NCI-H2227 (cell line): ENCODE results near the gene ZIC5.
A peak's percentile ranks its signal among the peaks of the same experiment; 100 is the strongest.

ENCODE experiments used
- DNase-seq: peaks from one replicate; lab custom pipeline; 2025; ENCODE audit not compliant: unreplicated experiment; lab: John Stamatoyannopoulos, UW

The ZIC5 gene

DNA sequence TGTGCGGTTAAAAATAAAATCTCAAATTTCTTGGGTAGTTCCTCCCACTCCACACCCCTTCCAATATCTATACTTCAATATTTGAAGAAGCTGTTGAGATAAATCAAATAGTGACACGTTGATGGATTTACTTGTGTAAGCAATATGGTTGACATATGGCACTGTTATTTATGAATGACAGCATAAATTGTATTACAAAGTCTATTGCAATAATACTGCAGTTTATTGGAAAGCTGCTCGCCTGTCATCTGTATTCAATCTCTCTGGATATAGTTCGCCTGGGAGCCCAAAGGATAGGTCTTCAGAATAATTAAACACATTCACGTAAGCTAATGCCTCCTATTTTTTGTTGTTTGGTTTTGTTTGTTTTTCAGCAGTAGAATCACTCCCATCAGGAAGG lies 5.0 kb upstream of the ZIC5 start:
- DNase-seq, result no peak

DNA sequence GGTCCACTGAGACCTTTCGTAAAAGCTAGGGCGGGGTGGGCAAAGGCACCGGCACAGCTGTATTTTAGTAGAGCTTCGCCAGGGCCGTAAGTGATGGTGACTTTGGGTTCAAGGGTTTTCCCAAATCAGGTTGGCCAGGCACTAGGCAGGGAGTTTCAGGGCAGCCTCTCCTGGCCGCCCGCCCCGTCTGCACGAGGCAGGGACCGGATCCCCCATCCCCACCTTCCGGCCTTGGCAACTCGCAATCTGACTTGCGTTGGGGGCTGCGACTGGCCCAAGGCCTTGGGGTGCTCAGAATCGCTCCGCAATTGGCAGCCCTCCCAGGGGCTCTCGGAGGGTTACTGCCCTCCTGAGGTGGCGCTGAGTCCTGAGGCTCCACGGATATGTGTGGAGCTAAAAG lies 4.1 kb upstream of the ZIC5 start:
- DNase-seq, result no peak

DNA sequence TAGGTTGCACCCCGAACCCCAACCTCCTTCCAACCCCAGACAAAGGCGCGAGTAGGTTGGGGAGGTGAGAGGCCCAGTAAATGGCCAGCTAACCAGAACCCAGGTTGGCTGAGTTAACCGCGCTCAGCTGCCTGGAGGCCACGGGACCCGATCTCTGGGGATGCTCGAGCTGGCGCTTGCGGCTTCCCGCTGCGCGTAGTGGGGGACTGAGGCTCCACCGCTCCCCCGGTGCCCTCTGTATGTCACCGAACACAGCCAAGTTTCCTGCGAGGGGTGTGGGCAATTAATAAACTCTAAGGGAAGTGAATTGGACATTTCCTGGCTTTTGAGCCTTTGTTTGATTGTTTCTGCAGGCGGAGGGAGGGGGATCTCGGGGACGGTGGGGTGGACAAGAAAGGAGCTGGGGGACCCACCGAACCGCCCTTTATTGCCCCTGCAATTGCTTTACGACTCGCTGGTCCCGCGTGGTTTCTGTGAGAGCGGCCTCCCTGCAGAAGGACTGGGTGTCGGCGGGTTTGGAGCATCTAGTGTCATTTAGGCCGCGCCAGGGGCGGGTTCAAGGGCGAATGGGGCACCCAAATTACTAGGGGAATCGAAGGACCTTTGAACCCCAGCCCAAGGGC lies 3.5 kb upstream of the ZIC5 start:
- DNase-seq, result no peak

DNA sequence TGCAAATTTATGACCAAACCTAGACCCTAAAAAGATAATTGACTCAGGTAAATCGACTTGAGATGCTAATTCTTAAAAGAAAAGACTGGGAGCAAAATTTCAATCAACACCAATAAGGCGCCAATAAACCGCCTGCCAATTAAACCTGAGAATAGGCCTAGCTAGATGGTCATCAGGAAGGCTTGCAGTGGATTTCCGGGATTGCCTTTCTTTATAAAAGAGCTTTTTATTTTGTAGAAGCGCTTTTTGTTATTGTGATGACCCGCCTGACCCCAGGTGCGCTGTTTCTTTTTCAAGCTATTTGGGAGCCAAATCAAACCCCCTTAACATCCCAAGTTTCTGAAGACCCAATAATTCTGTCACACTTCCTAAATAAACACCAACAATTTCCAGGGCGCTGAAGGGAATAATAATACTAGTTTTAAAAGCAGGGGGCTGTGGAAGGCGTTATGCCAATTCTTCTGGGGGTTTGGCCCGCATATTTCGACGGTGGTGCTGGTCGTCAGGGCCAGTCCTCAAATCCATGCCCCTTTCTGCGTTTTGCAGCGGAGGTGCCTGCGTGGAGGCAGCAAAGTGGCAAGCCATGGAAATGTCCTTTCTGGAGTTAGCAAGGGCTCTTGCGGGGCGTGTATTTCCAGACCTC lies 2.9 kb upstream of the ZIC5 start:
- no peak for DNase-seq

DNA sequence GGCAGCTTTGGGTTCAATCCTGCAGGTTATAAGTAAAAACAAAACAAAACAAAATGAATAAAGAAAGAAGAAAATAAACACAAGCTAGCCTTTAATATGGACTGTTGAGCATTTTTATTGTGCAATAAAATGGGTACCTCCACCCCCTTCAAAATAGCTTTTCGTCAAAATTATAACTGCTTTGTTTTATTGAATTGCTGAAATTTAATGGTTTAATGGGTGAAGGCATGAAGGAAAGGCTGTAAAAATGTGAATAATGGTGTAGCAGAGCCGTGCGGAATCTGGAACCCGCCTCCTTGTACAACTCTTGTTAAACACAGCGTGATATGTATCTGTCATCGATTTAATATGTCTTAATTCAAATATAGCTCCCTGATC lies 2.2 kb upstream of the ZIC5 start:
- DNase-seq, result no peak

DNA sequence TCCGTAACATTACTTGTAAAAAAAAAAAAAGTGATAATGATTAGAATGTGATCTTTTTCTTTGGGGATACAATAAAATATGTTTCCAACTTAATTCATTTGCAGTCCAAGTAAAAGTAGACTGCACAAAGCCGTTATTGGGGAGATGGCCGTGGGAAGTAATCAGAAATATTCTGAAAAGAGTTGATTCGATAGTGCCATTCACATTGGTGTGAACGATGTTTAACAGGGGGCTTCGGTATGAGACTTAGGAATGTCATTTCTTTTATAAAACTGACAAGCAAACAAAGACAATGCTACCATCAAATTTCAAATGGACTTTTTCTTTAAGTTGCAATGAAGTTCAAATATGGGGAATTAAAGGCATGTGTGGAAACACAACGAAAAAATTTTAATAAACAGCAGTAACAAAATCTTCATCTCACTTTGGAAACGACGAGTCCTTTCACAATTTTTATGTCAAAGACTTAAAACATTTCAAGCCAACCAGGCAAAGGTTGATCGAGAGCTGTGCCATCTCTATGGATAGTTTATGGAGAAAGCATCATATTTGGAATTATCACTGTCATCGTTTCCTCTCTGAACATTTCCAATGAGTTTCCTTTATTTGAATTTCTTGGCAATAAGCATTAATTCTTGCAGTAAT lies 1.7 kb upstream of the ZIC5 start:
- no peak for DNase-seq

DNA sequence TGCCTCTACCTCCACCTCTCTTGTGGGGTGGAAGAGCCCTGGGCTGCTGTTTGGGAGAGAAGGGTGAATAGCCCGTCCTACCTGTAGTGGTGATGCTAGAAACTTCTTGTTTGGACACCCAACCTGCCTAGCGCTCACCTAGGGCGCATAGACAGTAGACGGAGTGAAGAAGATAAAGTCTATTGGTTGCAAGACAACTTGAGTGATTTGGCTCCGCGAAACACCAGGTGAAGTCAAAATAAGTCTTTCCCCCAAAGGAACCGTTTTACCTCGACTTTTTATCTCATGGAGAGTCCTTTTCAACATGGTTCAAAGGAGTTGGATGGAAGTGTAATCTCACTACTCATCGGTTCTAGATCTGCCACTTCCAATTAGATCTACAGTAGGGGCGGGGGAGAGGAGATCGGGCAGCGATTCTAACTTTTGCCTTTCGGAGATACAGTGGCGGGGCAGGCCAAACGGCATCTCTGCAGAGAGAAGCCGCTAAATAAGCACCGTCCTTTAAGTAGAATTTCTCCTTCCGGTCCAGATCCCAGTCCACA lies 694 bp upstream of the ZIC5 start:
- no peak for DNase-seq

DNA sequence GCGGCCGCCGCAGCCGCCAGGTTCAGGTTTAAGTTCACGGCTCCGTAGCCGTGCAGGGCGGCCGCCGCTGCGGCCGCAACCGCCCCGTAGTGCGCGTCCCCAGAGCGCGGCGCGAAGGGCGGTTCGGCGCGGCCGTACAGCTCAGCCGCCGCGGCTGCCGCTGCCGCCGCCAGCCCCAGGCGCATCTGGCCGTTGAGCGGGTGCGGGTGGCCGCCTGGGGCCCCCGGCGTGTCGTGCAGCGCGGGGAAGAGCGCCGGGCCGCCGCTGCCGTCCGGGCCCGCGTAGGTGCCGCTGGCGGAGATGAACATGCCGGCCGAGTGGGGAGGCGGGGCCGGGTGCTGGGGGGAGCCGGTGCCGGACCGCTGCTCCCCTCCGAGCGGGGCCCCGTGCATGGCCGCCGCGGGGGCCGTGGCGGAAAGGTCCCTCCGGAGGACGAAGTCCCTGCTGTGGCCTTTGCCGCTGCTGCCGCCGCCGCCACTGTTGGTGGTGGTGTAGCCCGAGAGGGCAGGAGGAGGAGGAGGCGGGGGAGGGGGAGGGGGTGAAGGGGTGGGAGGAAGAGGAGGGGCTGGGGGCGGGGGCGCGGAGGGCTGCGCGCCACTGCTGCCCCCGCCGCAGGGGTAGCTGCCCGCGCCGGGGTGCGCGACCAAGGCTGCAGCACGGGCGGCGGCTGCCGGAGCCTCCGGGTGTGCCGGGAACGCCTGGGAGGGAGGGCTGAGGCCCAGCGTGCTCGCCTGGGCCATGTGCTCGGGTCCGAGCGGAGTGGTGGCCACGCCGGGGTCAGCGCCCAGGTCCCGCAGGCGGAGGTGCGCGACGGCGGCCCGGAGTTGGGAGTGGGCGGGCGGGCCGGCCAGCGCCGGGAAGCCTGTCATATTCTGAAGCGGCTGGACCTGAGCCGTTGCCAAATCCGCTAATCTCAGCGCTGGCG lies 654 bp downstream of the ZIC5 start:
- DNase-seq, result peak; percentile 63

DNA sequence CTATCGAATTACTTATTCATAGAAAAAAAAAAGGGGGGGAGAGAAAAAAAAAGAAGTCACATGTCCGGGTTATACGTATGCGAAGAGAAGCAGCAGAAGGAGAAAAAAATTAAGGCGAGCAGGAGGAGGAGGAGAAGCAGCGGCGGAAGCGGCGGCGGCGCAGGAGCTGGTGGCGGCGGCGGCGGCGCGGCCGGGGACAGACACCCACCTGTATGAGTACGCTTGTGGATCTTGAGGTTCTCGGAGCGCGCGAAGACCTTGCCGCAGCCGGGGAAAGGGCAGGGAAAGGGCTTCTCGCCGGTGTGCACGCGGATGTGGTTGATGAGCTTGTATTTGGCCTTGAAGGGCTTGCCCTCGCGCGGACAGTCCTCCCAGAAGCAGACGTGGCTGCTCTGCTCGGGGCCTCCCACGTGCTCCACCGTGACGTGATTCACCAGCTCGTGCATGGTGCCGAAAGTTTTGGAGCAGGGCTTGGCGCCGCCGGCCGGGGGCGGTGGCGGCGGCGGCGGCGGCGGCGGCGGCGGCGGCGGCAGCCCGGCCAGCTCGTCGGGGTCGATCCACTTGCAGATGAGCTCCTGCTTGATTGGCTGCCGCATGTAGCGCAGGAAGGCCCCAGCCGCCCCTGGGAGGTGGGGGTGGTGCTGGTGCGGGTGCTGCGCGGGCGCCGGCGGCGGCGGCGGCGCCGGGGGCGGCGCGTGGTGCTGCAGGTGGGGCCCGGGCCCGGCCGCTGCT lies 1.5 kb downstream of the ZIC5 start:
- peak; percentile 70 for DNase-seq

DNA sequence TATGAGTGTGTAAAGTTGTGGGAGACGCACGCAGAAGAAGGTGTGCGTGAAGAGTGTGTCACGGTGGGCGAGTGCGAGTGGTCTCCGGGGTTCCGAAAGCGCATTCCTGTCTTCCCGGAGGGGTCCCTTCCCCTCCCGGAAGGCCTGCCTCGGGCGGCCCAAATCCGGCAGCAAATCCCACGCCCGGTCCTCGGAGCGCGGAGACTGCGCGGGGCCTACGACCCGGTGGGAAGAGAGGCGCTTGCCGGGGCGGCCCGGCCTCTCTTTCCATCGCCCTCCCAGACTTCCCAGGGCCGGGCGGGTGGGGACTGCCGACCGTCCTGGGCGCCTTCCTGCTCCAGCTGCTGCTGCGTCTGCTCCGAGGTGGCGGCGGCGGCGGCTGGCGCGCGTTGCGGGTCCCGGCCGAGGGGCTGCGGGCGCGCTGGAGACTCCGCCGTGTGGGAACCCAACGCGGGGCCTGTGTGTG lies 2.1 kb downstream of the ZIC5 start:
- DNase-seq, result no peak

DNA sequence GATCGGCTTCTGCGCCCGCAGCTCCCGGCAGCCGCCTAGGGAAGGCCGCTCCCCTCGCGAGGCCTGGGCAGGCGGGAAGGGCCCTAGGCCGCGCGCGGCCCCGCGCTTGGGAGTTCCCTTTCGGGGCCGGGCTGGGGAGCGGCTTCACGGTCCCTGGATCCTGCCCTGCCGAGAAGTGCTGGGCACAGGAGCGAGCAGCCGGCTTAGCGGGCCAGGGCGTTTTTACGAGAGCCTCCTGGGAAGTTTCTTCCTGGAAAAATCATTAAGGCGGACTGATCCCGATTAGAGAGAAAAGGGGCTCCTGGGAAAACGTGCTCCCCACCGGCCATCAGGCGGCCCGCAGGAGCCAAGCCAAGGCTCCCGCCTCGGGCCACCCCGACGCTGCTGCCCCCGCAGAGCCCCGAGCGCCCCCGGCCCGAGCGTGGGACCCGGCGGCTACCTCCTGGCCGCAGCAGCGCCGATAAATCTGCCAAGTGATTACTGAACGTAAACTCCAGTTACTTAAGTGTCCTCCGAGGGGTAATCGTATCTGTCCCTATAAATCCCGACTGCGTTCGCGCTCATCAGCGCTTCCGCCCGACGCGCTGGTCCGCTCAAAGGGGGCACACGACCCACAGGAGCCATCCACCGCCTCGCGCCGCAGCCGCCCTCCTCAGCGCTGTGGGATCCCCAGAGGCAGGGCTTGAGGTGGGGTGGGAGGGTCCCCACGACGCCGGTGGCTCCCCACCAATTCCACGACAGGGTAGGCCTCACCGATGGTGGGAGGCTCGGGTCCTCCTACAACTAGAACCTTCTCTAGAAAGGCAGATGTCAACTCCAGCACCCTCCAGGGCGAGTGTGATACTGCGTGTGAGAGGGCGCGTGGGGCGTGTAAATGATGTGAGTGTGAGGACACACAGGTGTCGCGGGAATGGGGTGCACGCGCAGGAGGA lies 2.8 kb downstream of the ZIC5 start:
- no peak for DNase-seq

DNA sequence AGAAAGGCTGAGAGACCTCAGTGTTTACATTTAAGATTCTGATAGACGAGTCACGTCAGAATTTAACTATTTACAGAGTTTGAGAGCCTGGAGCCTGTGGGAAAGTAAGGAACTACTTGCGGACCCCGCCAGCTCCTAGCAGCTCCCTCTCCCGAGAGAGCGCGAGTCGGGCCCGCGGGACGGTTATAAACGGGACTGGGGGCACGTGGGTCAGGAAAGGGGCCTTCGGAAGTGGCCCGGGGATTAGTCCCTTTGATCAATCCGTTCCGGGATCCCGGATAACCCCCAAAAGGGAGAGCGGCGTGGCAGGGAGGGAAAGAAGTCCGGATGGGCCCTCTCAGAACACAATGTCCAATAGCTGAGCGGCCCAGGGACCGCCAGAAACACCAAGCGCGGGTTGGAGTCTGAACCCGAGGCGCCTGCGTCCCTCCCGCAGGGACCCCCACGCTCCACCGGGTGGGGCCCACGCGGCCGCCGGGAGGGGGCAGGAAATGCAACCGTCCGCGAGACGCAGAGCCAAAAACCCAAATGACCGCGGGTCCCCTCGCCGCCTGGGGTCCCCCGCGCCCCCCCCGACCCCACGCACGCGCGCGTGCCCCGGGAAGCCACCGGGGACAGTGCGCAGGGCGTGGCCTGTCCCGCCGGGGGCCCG lies 3.6 kb downstream of the ZIC5 start:
- no peak for DNase-seq

DNA sequence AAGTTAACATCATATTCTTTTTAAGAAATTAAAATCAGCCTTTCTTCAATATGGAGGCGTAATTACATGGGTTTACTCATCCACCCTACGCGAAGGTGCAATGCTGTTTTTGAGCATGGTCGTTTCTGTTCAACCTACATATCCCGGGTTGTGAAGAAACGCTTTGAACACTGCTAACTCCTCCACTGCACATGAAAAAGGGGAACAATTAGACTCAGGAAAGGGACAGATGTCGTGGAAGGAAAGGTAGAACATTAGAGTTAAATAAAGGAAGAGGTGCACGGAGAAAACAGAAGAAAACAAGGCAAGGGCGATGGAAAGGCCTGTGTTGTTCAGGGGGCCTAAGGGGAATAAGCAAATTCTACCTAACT lies 4.1 kb downstream of the ZIC5 start:
- no peak for DNase-seq

DNA sequence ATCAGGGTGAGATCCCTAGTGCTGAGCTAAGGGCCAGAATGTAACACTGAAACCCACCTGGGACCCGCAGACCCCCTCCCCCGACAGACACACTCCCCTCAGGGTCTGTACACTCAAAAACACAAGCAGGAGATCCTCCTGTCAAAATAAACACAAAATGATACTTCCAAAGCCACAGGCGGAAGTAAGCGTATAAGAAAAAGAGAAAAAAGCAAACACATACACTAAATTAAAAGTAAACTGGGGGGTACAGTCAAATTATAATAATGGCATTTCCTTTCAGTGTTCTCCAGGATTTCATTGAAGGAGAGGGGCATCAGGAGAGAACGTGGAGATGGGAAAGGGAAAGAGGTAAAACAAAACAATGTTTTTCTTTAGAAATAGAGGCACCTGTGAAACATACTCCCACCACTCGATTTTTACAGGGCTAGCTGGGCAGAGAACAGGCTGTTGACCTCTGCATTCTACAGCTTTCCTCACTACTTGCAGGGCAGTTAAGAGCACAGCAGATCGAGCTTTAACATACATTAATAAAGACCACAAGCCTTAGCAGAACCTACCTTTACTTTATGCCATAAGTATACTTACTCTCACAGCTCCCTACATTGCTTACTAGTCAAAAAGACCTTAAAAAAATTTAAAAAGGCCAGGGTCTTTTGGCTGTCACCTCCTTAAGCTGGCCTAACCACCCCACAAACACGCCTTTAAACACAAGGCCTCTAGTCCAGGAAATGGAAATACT lies 5.3 kb downstream of the ZIC5 start:
- no peak for DNase-seq

DNA sequence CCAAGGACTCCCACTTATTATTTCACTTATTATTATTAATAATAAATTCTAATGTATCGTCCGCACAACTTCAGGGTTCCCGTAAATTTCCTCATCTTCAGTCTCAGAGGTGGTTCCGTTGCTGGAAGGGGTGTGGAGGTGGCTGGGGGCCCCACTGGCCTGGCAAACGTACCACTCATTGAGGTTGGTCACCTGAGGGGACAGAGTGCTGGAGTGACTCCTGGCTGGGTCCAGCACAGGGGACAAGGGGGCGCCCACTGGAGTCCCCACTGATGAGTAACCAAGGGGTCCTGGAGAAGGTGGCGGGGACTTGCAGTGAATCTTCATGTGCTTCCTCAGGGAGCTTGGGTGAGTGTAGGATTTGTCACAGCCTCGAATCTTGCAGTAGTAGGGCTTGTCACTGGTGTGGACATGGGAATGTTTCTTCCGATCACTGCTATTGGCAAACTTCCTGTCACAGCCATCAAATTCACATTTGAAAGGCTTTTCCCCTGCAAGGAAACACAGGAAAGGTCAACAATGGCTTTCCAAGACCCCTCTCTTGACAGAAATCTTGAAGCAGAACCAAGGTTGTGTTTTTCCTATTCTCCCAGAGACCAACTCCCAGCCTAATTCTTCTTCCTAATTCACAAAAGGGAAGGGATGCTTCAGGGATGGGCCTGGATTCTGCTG lies 6.1 kb downstream of the ZIC5 start:
- no peak for DNase-seq

DNA sequence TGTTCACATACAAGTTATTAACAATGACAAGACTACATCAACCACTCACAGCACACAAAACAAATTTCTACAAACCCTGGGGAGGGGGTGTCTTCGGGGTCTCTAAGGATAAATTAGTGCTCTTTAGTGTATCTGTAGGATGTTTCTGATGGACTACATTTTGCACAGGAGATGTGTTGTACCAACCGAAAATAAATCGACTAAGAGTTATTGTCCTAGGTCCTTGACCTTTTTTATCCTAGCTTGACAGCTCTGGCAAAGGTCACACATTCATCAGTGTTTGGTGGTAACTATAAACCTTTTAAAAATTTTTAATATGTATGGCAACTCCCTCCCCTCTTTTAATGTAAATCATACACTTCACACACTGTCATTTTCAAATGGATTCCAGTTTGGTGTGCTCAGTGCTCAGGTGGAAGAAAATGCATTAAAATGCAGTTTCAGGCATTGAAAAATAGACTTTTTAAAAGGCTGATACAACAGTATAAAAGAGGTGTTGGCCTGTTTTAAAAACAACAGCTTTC lies 7.7 kb downstream of the ZIC5 start:
- DNase-seq, result no peak

DNA sequence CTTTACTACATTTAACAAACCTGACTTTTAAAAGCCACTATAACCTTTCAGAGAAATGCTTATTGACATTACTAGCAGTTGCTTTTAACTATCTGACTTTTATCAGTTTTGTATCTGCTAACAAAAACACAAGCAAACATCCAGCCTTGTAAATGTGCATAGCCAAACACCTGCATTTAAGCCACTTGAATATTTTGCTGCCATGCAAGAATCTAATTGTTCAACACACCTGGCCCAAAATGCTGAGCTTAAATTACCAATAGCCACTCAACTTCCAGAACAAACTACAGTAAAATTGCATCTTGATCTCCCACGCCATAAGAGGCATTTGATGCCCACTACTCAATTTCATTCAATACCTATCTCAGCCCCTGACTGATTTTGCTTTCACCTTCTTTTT lies 9.3 kb downstream of the ZIC5 start:
- no peak for DNase-seq

DNA sequence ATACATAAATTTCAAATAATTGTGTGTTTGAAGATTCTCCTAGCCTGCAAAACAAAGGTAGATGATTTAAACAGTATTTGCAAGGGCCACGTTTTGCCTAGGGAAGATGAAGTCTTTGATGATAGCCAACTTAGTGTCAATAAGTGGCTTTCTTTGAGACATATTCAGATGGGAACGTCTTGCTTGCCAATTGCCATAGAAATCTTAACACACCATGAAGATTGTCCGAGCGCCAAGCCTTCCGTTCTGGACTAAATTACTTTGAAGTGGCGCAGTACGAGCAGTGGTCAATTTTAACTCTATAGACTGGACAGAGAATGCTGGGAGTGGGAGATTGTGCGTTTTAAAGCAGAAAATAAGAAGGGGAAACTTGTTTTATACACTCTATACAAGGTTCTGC lies 9.9 kb downstream of the ZIC5 start:
- DNase-seq, result no peak
